AG04450 (cell line): ENCODE data around the gene ISG15. TPM values are rescaled to one million over a fixed set of nuclear protein-coding genes. Genes with fewer than 3 reads are reported as not detected.

ENCODE experiments used
- CTCF ChIA-PET: fragments of 300-600, 350-600 bp; formaldehyde crosslinking; extraction: SDS; loops from one replicate; lab custom pipeline; 2022; ENCODE audit warnings: antibody characterized with exemption, inconsistent platforms; lab: Charles Lee
- POLR2A ChIA-PET: fragments of 350-600 bp; formaldehyde crosslinking; extraction: SDS; loops from one replicate; lab custom pipeline; 2021; ENCODE audit warnings: antibody characterized with exemption, inconsistent platforms; lab: Yijun Ruan, JAX
- DNase-seq: peaks from one replicate; pipeline ENCODE4 v3.0.0-alpha.2; 2011; ENCODE audit warnings: low read depth, low spot score
- H3K27ac ChIP-seq: one replicate; pipeline ENCODE4 v1.5.1; 2012; ENCODE audit warnings: low read depth, low read length, control low read depth
- H3K27me3 ChIP-seq: one replicate; pipeline ENCODE4 v1.6.0; 2012; ENCODE audit warnings: low read length; ENCODE audit not compliant: control insufficient read depth, insufficient read depth
- H3K4me3 ChIP-seq: 2 replicates; pipeline ENCODE4 v1.5.1; 2011; ENCODE audit warnings: mild to moderate bottlenecking, low read depth, low read length, control low read depth
- H3K9me3 ChIP-seq: 2 replicates; pipeline ENCODE4 v1.5.1; 2012; ENCODE audit warnings: low read length; ENCODE audit not compliant: control insufficient read depth, insufficient read depth
- CTCF ChIP-seq: IDR thresholded peaks from 2 replicates; pipeline ENCODE4 v1.5.1; 2011; ENCODE audit warnings: low read depth, low read length, control low read depth, inconsistent platforms
- polyA plus RNA-seq: library from polyadenylated mRNA; depleted of rRNA; stranded (reverse); fragments of >200 nt; gene quantifications from 2 replicates; pipeline ENCODE4 v1.2.3, GENCODE V29; 2011

Gene ISG15
- polyA plus RNA-seq, 1 experiment = 22.4 TPM

- no peak for DNase-seq
- Histone ChIP-seq H3K9me3 (peaks cover 6% of the 10 kb centered on the region; the same call in 1 of the 2 replicates), H3K4me3 (no peak overlapping the region), H3K27ac (no peak overlapping the region), H3K27me3 (peaks cover 26% of the 10 kb centered on the region)
- POLR2A ChIA-PET = no interaction called here
- CTCF ChIA-PET = interaction anchor here (0.7 kb wide), 1 partner anchor 14 kb away, joined by 3 read pairs; no protein-coding TSS in a partner anchor
- TF ChIP-seq CTCF = no peak
Observed at GRCh38 chr1:970242-970972, 42.9 kb upstream of the ISG15 start.

- H3K4me3 ChIP-seq = no peak overlapping the region
- DNase-seq = no peak
- CTCF ChIA-PET = no interaction called here
Observed at GRCh38 chr1:970973-971730, 42.1 kb upstream of the ISG15 start.

GRCh38 chr1:971751-972506, 41.4 kb upstream of the ISG15 start:
- CTCF ChIA-PET = no interaction called here
- Histone ChIP-seq H3K4me3 (no peak overlapping the region), H3K9me3 (peaks cover 6% of the 10 kb centered on the region; the same call in 1 of the 2 replicates), H3K27me3 (peaks cover 26% of the 10 kb centered on the region), H3K27ac (no peak overlapping the region)
- POLR2A ChIA-PET = no interaction called here
- DNase-seq = no peak
- no peak for TF ChIP-seq CTCF

More at GRCh38 chr1:970973-971730, 42.1 kb upstream of the ISG15 start:
- POLR2A ChIA-PET = no interaction called here
- TF ChIP-seq CTCF = no peak
- Histone ChIP-seq H3K9me3 (peaks cover 6% of the 10 kb centered on the region; the same call in 1 of the 2 replicates), H3K27ac (no peak overlapping the region), H3K27me3 (peaks cover 26% of the 10 kb centered on the region)

- no peak for TF ChIP-seq CTCF
- H3K4me3 ChIP-seq = no peak overlapping the region
- no peak overlapping the region for H3K27ac ChIP-seq
- ChIA-PET POLR2A (no interaction called here), CTCF (no interaction called here)
- DNase-seq = no peak
- peaks cover 26% of the 10 kb centered on the region for H3K27me3 ChIP-seq
- peaks cover 6% of the 10 kb centered on the region; the same call in 1 of the 2 replicates for H3K9me3 ChIP-seq
Observed at GRCh38 chr1:972726-973458, 40.4 kb upstream of the ISG15 start.
